Measurements from ENCODE around the gene IRX5.
A peak's percentile ranks its signal among the peaks of the same experiment; 100 is the strongest.

The IRX5 gene

GRCh38 chr16:54930005-54930868, at the start of gene IRX5:
TSS of gene IRX5 (plus strand) at chr16:54930865. CDS start at chr16:54931199, 334 bp downstream.
- DNase-seq, result peak; percentile 63

DNA sequence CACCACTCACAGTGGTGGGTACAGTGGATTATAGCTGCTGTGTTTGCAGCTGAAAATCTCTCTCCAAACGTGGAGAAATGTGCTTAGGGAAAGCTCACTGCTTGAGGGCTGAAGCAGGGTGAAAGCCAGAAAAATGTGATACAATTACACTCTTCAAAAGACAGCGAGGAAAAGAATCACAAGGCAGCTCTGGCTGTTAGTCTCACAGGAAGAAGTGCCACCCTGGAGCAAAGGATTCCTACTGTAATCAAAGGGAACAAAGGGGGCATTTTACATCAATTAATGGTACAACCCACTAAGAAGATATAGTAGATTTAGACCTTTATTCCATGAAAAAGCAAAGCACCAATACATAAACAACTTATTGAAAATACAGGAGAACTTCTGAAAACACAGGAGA, 48.1 kb upstream of the IRX5 start:
- DNase-seq, result no peak

DNA sequence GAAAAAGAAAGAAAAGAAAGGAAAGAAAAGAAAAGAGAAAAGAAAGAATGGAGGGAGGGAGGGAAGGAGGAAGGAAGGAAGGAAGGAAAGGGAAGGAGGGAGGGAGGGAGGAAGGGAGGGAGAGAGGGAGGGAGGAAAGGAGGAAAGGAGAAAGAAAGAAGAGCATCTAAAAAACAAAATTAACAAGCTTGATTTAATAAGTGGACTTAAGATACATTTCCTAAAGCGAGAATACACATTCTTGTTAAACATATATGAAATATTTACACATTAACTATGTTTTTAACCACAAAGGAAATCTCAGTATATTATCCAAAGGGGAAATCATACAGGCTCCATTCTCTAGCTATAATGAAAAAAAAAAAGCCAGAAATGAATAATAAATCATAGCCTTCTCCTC, 47.3 kb upstream of the IRX5 start:
- DNase-seq, result no peak

DNA sequence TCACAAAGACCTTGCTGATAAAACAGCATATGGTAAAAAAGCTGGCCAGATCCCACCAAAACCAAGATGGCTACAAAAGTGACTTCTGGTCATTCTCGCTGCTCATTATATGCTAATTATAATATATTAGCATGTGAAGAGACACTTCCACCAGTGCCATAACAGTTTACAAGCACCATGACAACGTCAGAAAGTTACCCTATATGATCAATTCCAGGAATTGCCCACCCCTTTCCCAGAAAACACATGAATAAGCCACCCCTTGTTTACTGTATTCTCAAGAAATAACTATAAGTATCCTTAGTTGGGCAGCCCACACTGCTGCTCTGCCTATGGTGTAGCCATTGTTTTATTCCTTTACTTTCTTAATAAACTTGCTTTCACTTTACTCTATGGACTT, 44.6 kb upstream of the IRX5 start:
- DNase-seq, result no peak

DNA sequence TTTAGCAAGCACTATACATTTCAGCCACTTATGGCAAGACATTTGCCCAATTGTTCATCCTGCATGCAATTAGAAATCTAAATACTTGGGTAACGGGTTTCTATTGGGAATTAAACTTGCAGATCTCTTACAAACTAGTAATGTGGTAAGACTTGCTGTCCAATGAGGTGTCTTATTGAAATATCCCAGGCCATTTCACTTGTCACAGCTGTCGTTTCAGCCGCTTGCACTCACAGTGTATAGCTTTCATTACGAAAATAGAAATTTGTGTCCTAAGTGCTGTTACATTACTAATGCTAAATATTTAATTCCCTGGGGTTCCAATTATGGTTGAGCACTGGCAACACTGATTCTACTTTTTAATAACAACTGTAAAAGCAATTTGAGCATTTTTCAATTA, 40.3 kb upstream of the IRX5 start:
- no peak for DNase-seq

DNA sequence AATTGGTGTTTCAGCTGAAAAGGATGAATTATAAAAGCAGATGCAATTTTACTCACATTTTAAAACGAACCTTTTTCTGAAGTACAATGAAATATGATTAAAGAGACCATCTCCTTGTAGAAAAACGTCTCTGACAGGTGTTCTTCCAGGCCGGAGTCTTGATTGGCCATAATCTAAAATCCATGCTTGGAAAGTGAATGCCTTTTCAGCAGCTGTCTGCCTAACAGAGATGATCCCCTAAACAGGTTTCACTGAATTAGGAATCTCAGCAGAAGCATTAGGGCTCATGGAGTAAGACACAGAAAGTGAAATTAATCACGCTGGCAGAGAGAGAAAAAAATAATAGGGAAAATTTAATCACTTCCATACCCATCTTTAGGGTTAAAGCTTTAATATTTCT, 39.3 kb upstream of the IRX5 start:
- DNase-seq, result no peak

DNA sequence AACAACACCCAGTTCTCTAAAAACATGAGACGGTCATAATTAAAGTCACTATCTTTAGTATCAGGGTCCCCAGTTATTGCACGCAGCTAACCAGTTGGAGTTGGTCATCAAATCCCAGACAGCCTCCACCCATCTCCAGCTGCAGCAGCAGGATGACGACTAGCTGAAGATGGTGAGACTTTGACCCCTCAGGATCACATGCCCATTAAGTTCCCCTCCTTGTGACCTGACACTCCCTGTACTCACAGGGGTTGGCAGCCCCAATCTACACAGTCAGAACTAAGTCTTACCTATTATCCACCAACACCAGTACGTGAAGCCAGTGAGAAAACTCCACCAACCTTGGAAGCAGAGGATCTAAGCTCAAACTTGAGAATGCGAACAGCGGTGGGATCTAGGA, 37.7 kb upstream of the IRX5 start:
- no peak for DNase-seq

GRCh38 chr16:54897930-54898329, 32.7 kb upstream of the IRX5 start:
- DNase-seq, result no peak

- no peak for DNase-seq
Observed at GRCh38 chr16:54901606-54902005, 29.1 kb upstream of the IRX5 start.

DNA sequence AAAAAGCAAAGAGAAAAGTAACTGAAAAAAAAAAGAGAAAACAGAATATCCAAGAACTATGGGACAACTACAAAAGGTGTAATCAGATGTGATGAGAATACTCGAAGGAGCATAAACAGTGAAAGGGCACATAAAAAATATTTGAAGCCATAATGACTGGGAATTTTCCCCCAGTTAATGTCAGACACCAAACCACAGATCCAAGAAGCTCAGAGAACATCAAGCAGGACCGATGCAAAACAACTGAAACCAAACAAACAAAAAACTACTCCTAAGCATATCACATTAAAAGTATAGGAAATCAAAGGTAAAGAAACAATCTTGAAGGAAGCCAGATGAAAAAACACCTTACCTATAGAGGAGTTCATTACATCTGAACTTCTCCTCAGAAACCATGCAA, 27.6 kb upstream of the IRX5 start:
- DNase-seq, result no peak

- DNase-seq, result no peak
Observed at GRCh38 chr16:54911079-54911478, 19.6 kb upstream of the IRX5 start.

DNA sequence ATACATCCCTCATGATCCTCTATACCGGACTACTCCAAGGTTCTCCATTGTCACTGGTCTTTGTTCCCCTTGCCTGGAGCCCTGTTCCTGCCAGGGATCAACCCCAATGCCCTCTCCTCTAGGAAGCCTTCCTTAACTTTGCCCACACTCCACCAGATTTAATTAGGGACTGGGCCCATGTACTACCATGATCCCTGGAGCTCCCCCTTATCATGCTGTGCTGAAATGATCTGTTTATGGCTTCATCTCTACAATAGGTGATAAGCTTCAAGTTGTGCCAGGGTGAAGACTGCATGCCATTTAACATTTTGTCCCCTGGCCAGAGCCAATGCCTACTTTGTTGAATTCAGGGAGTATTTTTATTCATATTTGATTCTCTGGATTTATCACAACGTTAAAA, 17.9 kb upstream of the IRX5 start:
- DNase-seq, result no peak

DNA sequence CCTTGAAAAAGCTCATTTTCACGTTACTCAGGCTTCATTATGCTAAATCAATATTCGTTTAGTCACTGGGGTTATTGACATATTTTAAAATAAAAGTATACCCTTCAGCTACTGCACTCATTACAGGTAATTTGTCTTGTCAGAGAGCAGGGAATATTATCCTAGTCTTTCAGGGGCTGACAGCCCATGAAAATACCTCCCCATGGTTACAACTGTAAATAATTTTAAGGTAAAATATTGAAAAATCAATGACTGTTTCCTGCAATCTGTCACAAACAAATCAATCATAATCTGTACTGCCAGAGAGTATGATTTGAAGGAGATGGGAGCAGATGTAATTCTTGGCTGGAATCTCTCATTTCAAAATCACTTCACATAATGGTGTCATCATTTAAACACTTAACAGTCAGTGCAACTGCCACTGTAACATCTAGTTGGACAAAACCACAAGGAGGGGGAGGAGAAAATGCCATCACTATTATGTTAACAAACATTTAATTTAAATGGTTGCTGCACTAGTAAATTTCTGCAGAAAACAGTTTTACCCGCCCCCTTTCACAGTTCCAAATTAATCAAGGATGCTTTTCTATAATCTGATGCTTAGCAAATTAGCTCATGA, 9.3 kb upstream of the IRX5 start:
- DNase-seq, result peak; percentile 61

DNA sequence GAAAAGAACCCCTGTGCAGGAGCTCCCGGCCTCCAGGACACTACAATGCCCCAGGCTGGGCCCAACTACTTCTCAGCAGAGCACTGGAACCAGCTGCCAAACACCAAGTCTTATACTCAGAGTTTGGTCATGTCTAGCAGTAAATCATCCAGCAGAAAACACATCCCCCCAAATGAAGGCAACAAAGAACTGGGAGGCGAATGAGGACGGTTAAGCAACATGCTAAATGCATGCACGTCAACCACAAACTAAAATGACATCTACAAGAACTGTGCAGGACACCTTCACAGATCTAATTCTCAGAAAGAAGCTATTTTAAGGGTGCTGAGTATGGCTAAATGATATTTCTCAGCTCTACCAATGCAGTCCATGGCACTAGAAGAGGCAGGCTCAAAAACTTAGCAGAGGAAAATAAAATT, 7.6 kb upstream of the IRX5 start:
- DNase-seq, result no peak

- DNase-seq, result no peak
Observed at GRCh38 chr16:54923988-54924387, 6.7 kb upstream of the IRX5 start.

GRCh38 chr16:54926166-54926838, 4.4 kb upstream of the IRX5 start:
- DNase-seq, result no peak

- DNase-seq, result peak; percentile 42
Observed at GRCh38 chr16:54927125-54928015, 3.3 kb upstream of the IRX5 start.

DNA sequence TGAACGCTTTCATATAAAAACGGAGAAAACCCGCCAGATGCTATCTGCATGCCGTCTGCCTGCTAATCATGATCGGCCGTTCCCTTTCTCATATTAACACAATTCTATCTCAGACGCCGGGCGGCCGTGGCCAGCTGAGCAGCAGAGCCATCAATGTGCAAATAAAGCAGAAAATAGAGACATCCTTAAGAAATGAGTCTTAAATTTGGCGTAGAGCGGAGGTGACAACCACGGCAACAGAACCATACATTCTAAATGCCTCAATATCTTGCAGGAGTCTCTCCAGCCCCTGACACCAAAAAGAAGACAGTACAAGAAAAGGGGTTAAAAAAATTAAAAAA, 2.7 kb upstream of the IRX5 start:
- DNase-seq, result no peak

GRCh38 chr16:54928411-54929089, 2.1 kb upstream of the IRX5 start:
- DNase-seq, result no peak

DNA sequence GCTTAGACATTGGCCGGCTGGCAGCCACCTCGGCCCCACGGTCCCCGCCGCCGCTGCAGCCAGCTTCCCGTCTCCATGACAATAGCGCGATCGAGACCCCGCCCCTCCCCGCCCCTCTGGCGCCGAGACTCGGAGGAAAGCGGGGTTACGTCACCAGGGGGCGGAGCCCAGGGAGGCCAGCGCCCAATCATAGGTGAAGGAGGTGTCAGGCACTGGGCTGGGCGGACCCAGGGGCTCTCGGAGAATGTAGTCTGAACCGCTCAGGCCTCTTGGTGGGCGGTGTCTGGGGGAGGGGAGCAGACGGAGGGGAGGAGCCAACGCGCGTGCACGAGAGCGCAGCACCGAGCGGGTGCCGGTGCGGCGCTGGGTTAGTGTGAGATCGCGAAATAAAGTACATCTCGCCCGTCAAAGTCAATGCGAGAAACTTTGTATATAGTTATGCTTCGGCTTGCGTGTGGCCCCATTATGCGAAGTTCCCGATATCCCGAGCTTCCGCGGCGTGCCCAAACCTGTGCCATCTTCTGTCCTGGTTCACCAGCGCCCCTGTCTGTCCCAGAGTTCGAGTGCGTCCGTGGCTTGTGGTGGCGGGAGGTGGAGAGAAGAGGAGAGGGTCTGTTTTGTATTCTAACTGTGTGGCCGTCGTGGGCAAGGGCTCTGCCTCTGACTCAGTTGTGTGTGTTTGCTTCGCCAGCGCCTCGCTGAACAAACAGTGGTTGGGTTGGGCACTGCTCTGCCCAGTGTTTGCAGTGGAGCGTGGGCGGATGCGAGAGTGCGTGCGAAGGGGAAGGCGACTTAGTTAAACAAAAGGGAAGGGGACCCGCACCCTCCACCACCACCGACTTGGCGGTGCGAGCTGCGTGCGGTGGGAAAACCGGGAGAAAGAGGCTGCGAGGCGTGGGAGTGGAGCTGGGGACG, 1.3 kb upstream of the IRX5 start:
- peak; percentile 81 for DNase-seq

DNA sequence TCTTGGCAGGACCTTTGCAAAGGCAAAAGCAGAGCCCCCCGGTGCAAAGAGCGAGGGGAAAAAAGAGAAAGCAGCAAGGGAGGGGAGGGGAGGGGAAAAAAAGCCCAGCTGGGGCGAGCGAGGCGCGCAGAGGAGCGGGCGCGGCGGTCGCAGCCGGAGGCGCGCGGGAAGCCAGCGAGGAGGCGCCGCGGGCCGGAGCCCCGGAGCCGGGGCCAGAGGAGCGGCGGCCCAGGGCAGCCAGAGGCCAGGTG, 129 bp downstream of the IRX5 start:
- no peak for DNase-seq
